Left lung (tissue), 10 donors: ENCODE data around the gene ATF3. TPM values are rescaled to one million over a fixed set of nuclear protein-coding genes. Genes with fewer than 3 reads are reported as not detected.

Experiments used
- ATAC-seq: fragments of 200-7000 bp; cut with Tn5 transposase; one replicate; pipeline ENCODE4 v1.9.1; 2020; ENCODE audit warnings: moderate library complexity
- DNase-seq, 4 donors: peaks; one replicate each; pipeline ENCODE4 v3.0.0-alpha.2; 2013 to 2020
- H3K27ac ChIP-seq, 2 donors: fragments of 200-600 bp; sonication (generic) in 1 of 2; one replicate each; pipeline versions ENCODE4 v1.5.0 to v1.8.0; 2020 to 2021
- H3K27me3 ChIP-seq, 2 donors: fragments of 200-600 bp; sonication (generic) in 1 of 2; one replicate each; pipeline versions ENCODE4 v1.5.0 to v1.8.0; 2020 to 2021
- H3K36me3 ChIP-seq, 2 donors: fragments of 200-600 bp; sonication (generic) in 1 of 2; one replicate each; pipeline versions ENCODE4 v1.5.0 to v1.8.0; 2020 to 2021
- H3K4me1 ChIP-seq, 2 donors: fragments of 200-600 bp; one replicate each; pipeline ENCODE4 v1.8.0; 2021
- H3K4me3 ChIP-seq, 2 donors: fragments of 200-600 bp; sonication (generic) in 1 of 2; one replicate each; pipeline versions ENCODE4 v1.5.0 to v1.8.0; 2020 to 2021; ENCODE audit warnings: mild to moderate bottlenecking in 1 of 2
- H3K9me3 ChIP-seq, 2 donors: fragments of 200-600 bp; sonication (generic) in 1 of 2; one replicate each; pipeline versions ENCODE4 v1.5.0 to v1.8.0; 2020 to 2021
- intact Hi-C, 2 donors: fragments of 100-400 bp; cut with DNase I; formaldehyde crosslinking; loops; one replicate each; pipeline versions ENCODE4 v1.11.2 to v1.14.2; 2022
- polyA plus RNA-seq, 6 donors: library from polyadenylated mRNA; unstranded; fragments of 120-200 nt; gene quantifications; one replicate each; pipeline ENCODE4 v1.2.1, GENCODE V29; 2013; ENCODE audit not compliant: insufficient read length in 6 of 6
- total RNA-seq, 2 donors: library from RNA; stranded (reverse); fragmentation: NEBNext Ultra II Directional; extraction: Animal tissue kit (Norgen Biotek cat#: 25700); gene quantifications; one replicate each; pipeline ENCODE4 v1.2.1, GENCODE V29; 2021
- TF ChIP-seq, protein P1 (sequence below), 2 donors: fragments of 200-600 bp; sonication (generic) in 1 of 2; IDR thresholded peaks; one replicate each; pipeline versions ENCODE4 v1.5.0 to v1.8.0; 2021; ENCODE audit warnings: antibody characterized with exemption in 2 of 2
- donor health status: DM: no; HTN: yes; CAD: no.
- donor health status: DM: no; HTN: no; CAD: no.

ATF3 gene
- total and polyA plus RNA-seq, 8 donors: 5.6 to 81.8 (median 25.1) TPM

DNA sequence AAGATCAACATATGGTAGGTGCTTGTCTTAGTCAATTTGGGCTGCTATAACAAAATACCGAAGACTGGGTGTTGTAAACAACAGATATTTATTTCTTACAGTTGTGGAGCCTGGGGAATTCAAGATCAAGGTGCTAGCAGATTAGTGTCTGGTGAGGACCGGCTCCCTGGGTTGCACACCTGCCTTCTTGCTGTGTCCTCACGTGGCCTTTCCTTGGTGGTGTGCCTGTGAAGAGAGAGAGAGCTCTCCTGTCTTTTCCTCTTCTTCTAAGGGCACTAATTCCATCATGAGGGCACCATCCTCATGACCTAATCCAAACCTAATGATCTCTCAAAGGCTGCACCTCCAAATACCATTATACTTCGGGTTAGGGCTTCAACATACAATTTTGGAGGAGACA, 45.8 kb upstream of the ATF3 start:
- Histone ChIP-seq H3K27ac (no peak overlapping the region), H3K4me1 (peaks cover 8 to 24% of the 10 kb centered on the region in 2 donors), H3K36me3 (no peaks in the 10 kb centered on the region), H3K27me3 (no peaks in the 10 kb centered on the region), H3K4me3 (no peak overlapping the region), H3K9me3 (peaks cover 0 to 4% of the 10 kb centered on the region in 2 donors)
- DNase-seq: no peak
- intact Hi-C loops: no loop called here
- ATAC-seq: no peak
- TF ChIP-seq, protein P1, sequence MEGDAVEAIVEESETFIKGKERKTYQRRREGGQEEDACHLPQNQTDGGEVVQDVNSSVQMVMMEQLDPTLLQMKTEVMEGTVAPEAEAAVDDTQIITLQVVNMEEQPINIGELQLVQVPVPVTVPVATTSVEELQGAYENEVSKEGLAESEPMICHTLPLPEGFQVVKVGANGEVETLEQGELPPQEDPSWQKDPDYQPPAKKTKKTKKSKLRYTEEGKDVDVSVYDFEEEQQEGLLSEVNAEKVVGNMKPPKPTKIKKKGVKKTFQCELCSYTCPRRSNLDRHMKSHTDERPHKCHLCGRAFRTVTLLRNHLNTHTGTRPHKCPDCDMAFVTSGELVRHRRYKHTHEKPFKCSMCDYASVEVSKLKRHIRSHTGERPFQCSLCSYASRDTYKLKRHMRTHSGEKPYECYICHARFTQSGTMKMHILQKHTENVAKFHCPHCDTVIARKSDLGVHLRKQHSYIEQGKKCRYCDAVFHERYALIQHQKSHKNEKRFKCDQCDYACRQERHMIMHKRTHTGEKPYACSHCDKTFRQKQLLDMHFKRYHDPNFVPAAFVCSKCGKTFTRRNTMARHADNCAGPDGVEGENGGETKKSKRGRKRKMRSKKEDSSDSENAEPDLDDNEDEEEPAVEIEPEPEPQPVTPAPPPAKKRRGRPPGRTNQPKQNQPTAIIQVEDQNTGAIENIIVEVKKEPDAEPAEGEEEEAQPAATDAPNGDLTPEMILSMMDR (IDR thresholded peaks at IDR 0.05): no peak

- H3K9me3 ChIP-seq: peaks cover 0 to 4% of the 10 kb centered on the region in 2 donors
- DNase-seq (no peak), ATAC-seq (no peak)
- TF ChIP-seq, protein P1 (IDR thresholded peaks at IDR 0.05): no peak
- H3K27me3 ChIP-seq: no peaks in the 10 kb centered on the region
- no peaks in the 10 kb centered on the region for H3K36me3 ChIP-seq
- no peak overlapping the region for H3K4me3 ChIP-seq
- H3K27ac ChIP-seq: no peak overlapping the region
- H3K4me1 ChIP-seq: peaks cover 8 to 18% of the 10 kb centered on the region in 2 donors
- intact Hi-C loops: no loop called here
Observed at GRCh38 chr1:212565079-212565478, 43.5 kb upstream of the ATF3 start.

GRCh38 chr1:212565571-212566305, 42.8 kb upstream of the ATF3 start:
- Histone ChIP-seq H3K36me3 (no peaks in the 10 kb centered on the region), H3K4me3 (no peak overlapping the region), H3K9me3 (peaks cover 0 to 4% of the 10 kb centered on the region in 2 donors), H3K27me3 (no peaks in the 10 kb centered on the region), H3K4me1 (peaks cover 8 to 18% of the 10 kb centered on the region in 2 donors), H3K27ac (peak overlapping the region in 1 of 2 donors; percentile 89)
- intact Hi-C loops: no loop called here
- DNase-seq: no peak
- TF ChIP-seq, protein P1 (IDR thresholded peaks at IDR 0.05): no peak
- ATAC-seq: no peak

DNA sequence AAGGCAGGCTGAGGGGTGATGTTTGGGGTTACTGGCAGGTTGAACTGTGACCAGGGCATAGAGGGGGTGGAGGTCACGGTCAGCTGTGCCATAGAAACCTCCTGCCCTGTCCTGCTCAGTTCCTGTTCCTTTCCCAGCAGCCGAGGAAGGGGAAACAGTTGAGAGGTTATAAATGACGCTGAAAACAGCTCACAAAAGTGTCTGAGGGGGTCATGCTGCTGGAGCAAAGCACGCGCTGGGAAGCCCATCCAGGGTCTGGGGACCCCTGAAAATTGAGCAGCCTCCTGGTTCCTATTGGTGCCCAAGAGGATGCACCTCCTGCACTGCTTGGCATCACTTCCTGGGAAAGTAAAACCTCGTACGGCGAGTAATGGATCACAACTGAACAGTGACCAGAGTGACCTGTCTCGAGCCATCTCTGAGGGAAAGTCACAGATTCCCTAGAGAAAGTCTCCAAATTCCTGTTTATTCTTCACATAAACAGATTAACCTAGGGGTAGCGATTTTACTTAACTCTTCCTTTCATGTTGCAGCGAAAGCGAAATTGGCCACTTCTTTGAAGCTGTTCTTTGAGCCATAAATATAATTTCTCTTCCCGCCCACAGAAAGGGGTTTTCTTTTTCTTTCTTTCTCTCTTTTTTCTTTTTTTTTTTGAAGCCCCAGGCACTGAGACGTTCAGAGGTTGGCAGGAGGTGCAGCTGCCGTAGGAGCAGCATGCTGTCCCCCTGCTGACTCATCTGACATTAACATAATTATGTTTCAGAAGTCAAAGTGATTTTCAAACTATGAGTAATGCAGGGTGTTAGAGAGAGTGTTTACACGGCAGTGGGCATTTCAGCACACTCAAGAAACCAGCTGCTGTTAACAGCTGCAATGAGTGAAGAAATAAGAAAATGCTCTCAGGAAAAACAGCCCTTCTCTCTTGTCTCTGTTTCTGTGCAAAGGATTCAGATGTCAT, 41.8 kb upstream of the ATF3 start:
- DNase-seq (peak in 3 of 4 donors; percentile 23 to 53 (median 52)), ATAC-seq (peak; percentile 95)
- Histone ChIP-seq H3K4me1 (peaks cover 8 to 18% of the 10 kb centered on the region in 2 donors), H3K27ac (peak overlapping the region; percentile 50 to 89), H3K27me3 (no peaks in the 10 kb centered on the region), H3K36me3 (no peaks in the 10 kb centered on the region), H3K9me3 (peaks cover 0 to 4% of the 10 kb centered on the region in 2 donors), H3K4me3 (peak overlapping the region; percentile 20 to 48)
- TF ChIP-seq, protein P1 (IDR thresholded peaks at IDR 0.05): no peak
- intact Hi-C loops: no loop called here

DNA sequence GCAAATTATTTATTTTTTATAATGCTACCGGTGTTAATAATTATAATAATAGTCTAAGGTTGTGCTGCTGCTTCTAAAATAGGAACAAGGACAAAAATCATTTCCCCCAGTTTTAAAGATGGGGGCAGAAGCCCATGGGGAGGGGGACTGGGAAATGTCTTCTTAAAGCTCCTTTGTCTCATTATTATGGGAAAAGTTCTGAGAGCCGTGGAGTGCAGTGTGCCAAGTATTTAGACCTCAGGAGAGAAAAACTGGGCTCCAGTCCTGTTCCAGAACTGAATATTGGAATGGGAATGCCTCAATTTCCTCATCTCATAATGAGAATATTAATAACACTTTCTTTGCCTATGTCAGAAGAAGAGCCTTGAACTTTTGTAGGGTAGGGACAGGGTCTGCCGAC, 40.9 kb upstream of the ATF3 start:
- H3K9me3 ChIP-seq: peaks cover 0 to 4% of the 10 kb centered on the region in 2 donors
- DNase-seq: no peak
- intact Hi-C loops: no loop called here
- H3K4me1 ChIP-seq: peaks cover 8 to 18% of the 10 kb centered on the region in 2 donors
- ATAC-seq: no peak
- TF ChIP-seq, protein P1 (IDR thresholded peaks at IDR 0.05): no peak
- H3K27ac ChIP-seq: peak overlapping the region in 1 of 2 donors; percentile 89
- H3K4me3 ChIP-seq: no peak overlapping the region
- no peaks in the 10 kb centered on the region for H3K27me3 ChIP-seq
- no peaks in the 10 kb centered on the region for H3K36me3 ChIP-seq
